Measurements from ENCODE around the gene FAM53B.
A peak's percentile ranks its signal among the peaks of the same experiment; 100 is the strongest.

Gene FAM53B

DNA sequence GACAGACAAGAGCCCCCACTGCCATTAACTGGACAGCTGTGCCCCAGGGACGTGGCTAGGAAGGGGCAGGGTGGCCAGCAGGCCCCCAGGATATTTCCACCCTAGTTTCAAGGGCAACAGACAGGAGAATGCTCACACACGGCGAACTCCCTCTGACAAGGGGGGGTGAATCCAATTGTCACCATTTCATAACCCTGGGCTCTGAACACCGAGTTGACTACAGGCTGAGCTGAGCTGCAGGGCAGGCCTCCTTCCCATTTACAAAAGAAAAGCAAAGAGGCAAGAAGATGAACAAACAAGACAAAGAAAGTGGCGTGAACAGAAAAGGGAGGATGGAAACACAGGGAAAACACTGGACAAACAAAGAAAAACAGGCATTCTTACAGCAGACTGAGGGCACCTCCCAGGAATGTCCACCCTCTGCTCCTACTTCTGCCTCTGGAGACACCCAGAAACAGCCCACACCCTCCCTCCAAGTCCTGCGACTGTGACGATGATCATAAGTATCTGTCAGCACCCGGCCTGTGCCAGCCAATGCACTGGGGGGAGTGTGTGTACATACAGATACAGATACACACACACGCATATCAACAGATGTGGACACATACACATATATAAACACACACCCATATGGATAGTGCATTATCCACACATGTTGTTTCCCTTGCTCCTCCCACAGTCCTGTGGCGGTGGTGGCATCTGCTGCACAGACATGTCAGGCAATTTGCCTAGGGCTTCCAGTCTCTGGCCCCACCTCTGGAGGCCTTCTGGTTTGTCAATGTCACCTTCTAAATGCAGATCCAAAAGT lies 66.2 kb downstream of the FAM53B start:
- no peak overlapping the region; the same call in 1 of the 2 replicates for H3K4me3 ChIP-seq (ENCODE audit: low read length)
- peak; percentile 79 for DNase-seq (ENCODE audit: low read depth)
- TF ChIP-seq, protein P1, sequence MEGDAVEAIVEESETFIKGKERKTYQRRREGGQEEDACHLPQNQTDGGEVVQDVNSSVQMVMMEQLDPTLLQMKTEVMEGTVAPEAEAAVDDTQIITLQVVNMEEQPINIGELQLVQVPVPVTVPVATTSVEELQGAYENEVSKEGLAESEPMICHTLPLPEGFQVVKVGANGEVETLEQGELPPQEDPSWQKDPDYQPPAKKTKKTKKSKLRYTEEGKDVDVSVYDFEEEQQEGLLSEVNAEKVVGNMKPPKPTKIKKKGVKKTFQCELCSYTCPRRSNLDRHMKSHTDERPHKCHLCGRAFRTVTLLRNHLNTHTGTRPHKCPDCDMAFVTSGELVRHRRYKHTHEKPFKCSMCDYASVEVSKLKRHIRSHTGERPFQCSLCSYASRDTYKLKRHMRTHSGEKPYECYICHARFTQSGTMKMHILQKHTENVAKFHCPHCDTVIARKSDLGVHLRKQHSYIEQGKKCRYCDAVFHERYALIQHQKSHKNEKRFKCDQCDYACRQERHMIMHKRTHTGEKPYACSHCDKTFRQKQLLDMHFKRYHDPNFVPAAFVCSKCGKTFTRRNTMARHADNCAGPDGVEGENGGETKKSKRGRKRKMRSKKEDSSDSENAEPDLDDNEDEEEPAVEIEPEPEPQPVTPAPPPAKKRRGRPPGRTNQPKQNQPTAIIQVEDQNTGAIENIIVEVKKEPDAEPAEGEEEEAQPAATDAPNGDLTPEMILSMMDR (conservative IDR thresholded peaks at IDR 0.05; ENCODE audit: low read length) = no peak

DNA sequence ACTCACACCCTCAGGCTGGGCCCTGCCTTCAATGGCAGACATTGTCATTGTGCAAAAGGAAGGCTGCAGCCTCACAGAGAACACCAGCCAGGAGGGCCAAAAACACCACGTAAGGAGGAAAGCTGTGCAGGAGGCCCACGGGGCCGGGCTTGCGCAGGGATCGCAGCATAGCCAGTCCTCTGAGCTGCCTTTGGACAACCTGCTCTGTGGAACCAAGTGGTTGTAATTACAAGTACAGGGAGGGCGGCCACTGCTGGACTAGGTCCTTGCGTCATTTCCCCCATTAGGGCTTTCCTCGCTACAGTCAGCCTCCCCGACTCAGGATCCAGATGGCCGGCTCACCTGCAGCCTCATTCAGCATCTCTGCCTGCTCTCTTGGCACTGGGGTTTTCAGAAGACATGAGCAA lies 66.9 kb downstream of the FAM53B start:
- peak; percentile 44 for DNase-seq (ENCODE audit: low read depth)
- TF ChIP-seq, protein P1 (conservative IDR thresholded peaks at IDR 0.05; ENCODE audit: low read length) = no peak
- H3K4me3 ChIP-seq (ENCODE audit: low read length) = no peak overlapping the region; the same call in 1 of the 2 replicates

DNA sequence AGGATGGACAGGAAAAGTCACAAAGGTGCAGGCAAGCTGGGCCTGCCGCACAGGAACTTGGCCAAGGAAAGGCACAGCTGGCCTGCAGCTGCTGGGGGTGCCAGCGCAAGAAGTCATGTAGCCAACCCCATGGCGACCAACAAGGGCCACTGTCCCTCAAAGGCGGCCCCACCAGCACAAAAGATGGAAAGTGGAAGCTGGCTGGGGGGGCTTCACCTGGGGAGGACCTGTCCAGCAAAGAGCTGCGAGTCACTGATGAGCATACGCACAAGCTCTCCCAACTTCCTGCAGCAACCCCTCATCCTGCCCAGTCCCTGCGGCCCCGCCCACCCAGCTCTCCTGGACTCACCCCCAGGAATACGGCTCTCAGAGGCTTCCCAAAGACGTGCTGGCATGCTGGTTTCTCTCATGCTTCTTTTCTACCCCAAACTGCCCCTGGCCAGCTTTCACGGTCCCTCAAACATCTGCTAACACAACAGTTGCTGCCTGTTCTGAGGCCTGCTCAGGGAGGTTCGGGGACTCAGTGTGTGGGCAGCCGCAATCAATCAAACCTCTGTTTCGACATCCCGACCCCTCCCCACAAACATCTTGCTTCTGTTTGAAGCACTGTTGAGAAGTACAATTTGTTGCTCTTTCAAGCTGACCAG lies 67.6 kb downstream of the FAM53B start:
- no peak for DNase-seq (ENCODE audit: low read depth)
- no peak overlapping the region for H3K4me3 ChIP-seq (ENCODE audit: low read length)
- TF ChIP-seq, protein P1 (conservative IDR thresholded peaks at IDR 0.05; ENCODE audit: low read length) = no peak

DNA sequence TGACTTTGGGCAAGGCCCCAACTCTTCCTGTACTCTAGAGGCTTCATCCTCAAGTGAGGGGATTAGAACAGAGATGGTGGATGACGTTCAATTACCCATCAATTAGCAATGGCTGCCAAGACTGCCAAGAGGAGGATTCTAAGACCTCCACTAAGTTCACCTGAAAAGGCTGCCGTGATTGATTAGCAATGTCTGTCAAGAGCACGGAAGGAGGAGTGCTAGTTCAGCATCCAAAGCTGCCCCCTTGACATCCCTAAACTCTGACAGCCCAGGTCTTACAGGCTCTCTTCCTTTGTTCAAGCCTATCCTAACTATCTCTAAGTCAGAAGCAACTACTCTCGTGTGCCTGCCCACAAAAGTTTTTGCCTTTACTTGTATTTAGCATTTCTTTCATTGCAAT lies 68.4 kb downstream of the FAM53B start:
- DNase-seq (ENCODE audit: low read depth) = no peak
- TF ChIP-seq, protein P1 (conservative IDR thresholded peaks at IDR 0.05; ENCODE audit: low read length) = no peak
- no peak overlapping the region for H3K4me3 ChIP-seq (ENCODE audit: low read length)

GRCh38 chr10:124675261-124675660 lies 68.9 kb downstream of the FAM53B start:
- DNase-seq (ENCODE audit: low read depth) = no peak
- H3K4me3 ChIP-seq (ENCODE audit: low read length) = no peak overlapping the region
- TF ChIP-seq, protein P1 (conservative IDR thresholded peaks at IDR 0.05; ENCODE audit: low read length) = no peak

- TF ChIP-seq, protein P1 (conservative IDR thresholded peaks at IDR 0.05; ENCODE audit: low read length) = no peak
- no peak for DNase-seq (ENCODE audit: low read depth)
Measured at GRCh38 chr10:124674768-124675222, 69.4 kb downstream of the FAM53B start.

More at GRCh38 chr10:124674768-124675222, 69.4 kb downstream of the FAM53B start:
- H3K4me3 ChIP-seq (ENCODE audit: low read length) = no peak overlapping the region
